Embryonic facial prominence (tissue), 1 donor: ENCODE results near the gene RASL11B.

Experiments
- DNase-seq: peaks from one replicate; pipeline ENCODE4 v3.0.0-alpha.2; 2016; ENCODE audit errors: extremely low spot score

Gene RASL11B

DNA sequence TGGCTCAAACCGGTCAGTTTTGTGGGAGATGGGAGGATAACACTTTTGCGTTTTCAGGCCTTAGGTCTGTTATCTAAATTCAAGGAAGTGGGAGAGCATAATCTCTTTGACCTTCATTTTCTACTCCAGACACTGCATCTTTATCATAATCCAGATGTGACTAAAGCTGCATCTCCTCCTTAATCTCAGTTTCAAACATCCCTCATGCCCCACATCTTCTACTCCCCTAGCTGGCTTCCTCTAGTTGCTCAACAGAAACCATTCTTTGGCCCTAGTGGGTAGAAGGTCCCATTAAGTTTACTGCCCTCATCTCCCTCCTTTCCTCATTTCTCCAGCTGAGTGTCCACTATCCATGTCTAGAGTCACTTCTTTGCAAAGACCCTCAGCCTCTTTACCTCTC lies 18.8 kb upstream of the RASL11B start:
- no peak for DNase-seq

DNA sequence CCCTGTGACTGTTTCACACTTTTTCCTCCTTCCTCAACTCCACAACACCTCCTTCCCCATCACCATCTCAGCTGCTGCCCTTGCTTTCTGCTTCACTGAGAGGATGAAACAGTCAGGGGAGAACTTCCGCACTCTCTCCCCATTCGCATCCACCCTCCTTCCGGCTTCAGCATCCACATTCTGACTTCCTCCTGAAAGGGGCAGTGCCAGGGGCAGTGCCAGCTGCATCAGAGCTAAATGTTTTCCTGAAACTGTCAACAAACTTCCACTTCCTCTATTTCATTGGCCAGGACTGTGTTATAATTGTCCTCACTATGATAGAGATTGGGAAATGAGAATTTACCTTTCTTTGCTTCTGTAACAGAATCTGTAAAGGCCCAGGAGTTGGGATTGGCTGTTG lies 18.2 kb upstream of the RASL11B start:
- DNase-seq: no peak

DNA sequence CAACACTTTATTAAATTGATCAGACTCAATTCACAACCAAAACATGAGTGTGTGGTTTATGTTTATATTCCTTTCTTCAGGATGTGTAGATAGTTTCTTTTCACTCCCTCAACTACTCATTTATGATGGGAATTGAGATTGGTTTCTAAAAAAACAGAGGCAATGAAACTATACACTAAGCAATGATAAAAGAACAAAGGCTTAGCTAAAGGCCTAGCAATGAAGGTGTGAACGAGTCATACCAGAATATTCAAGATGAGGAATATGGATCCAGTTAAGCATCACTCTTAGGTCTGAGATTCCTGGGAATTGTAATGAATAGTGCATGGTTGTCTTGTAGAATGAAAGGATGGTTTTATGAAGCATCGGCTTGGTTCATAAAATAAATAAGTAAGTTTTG lies 17.5 kb upstream of the RASL11B start:
- DNase-seq: no peak

DNA sequence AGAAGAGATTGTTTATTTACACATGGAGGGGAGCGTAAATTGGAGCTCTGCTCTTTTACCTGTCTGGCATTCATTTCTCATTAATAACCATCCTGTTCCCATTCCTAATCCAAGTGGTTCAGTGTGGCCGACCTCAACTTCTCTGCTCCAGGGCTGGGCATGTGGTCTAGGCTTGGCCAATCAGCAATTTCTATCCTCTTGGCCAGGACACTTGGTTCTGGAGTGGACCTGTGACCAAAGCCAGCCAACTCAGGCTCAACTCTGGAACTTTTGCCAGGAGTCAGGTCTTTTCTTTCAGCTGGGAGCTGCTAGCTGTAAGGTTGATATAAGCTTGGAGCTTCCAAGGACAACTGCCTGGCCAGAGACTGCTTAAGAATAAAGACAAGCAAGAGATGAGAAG lies 15.6 kb upstream of the RASL11B start:
- no peak for DNase-seq

DNA sequence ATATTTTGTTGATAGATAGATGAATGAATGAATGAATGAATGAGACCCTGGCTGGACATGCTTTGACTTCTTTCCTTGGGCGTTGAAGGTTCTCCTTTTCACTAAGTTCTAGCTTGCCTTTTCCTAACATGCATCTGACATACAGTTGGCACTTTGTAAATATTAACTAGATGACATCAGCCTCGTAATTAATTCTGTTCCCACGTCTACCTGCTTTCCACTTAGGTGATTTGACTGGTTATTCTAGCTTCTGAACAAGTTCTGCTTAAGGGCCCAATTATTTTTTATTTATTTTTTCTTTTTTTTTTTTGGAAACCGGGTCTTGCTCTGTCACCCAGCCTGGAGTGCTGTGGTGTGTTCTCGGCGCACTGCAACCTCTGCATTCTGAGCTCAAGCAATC lies 13.9 kb upstream of the RASL11B start:
- no peak for DNase-seq

DNA sequence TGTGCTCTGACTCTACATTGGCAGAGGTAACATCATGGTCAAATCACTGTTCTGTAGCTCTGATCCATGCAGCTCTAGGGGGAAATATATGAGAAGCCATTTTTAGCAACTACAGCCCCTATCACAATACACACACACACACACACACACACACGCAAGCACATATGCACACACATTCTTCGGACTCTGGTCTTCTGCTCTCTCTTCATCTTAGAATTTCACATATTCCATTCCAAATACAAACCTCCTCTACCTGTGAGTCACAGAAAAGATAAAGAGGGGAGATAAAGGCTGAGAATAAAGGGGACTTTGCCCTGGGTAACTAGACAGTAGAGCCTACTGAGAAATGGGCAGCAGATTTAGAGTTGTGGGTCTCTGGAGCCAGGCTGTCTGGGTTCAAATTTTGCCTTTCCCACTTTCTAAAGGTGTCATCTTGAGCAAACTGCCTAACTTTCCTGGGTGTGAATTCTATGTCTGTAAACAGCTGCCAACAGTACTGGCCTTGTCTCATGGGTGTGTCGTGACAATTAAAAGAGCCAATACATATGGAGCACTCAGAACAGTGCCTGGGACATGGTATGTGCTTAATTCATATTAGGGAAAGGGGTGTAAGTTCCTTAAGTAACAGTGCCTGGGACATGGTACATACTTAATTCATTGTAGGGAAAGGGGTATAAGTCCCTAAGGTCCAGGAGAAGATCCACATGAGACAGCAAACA lies 11.6 kb upstream of the RASL11B start:
- no peak for DNase-seq

DNA sequence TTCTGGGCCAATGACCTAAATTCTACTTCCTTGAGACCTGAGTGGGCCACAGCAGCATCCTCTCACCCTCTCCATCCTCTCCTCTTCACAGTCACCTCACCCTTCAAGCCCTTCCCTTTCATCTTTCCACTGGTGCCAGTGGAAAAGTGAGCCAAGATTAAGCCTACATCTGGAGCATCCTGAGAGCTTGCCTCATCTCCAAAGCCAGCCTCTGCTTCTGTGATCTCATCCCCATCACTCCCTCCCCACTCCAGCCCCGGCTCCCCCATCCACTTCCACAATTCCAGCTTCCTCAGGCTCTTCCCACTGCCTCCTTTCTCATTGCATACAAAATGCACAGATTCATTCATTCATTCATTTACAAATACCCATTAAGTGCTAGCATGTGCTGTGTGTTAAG lies 10.1 kb upstream of the RASL11B start:
- no peak for DNase-seq

DNA sequence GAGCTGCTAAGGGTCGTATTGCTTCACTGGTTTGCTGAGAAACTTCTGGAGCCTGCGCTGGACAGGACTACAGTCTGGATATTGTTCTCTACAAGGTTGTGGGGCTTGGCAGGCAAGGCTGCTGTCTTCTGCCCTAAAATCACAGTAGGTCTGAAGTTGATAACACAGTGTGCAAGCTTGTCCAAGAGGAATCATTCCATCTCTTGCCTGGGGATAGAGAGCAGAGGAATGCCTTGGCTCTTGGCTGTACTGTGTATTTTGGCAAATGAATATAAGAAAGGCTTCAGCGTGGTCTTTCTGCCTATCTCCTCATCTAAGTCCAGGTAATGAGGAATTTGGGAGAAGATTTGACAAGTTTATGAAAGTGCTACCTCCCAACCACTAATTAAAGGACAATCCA lies 9.4 kb upstream of the RASL11B start:
- no peak for DNase-seq

DNA sequence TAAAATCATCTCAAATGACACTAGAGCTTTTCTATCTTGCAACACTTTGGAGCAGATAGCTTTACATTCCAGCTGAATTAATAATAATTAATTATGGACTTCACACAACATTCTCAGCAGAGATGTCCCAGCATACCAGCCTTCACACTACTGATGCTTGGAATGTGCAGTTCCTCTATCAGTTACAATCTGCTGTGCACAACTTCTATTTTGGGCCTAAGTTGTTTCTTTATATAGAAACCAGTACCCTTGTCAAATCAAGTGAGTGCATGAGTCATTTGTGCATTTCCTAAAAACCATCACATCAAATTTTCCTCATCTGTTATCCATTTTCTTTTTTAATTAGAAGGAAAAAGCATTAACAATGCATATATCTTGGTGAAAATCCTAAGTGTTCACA lies 8.8 kb upstream of the RASL11B start:
- DNase-seq: no peak

DNA sequence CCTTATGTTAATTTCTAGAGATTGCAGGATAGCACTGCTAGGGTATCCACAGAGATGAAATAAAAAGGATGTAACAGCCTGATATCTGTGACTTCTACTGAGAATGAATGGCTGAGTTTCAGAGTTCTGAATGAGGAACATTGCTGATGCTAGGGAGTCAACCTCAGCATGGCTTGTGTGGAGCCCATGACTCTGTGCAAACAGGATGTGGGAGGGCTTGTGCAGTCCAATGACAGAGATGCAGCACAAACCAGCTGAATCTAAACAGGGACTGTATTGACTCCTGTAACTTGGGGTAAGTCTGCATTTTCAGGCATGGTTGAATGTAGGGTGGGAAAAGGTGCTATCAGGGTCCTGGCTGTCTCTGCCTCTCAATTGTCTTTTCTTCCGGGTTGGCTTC lies 5.3 kb upstream of the RASL11B start:
- no peak for DNase-seq

DNA sequence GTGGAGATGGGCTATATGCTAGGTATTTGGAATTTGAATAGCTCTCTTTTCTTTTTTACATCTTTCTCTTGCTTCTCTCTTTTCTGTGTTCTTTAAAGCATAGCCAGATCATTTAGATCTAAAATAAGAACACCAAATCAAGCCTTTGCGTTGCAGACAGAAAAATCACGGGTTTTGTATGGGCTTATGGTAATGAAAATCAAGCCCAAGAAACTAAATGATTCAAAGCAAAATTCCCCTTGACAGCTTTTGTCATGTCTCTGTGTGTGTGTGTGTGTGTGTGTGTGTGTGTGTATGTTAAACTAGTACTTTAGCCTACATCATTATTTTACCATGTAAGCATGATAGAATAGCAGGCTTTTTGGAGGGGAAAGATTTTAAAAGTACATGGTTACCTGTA lies 1.8 kb upstream of the RASL11B start:
- DNase-seq: no peak

DNA sequence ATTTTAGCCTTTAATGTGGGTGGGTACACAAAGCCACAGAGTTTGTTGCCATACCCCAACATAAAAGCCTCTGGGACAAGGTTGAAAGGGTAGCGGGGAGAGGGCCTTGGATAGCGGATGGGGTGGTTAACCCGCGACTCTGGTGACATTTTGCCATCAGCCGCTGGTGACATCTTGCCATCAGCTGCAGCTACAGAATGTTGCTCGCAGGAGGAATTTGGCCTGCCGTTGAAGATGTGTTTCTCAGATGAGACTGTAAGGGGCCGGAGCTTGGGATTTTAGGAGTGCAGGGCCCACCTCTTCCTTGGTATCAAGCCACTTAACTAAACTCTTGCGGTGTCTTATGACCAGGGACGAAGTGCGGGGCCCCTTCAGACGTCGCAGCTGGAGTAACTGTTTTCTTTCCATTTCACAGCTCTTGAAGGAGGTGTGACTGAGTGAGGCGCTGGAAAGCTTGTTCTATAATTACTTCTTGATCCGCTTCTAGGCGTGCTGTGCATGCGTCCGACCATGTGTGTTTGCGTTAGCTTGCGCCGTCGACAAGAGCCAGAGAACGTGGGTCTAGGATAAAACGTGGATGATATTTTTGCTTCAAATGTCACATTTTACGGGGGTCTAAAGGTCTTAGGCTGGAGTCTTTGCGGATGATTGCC lies 820 bp upstream of the RASL11B start:
- DNase-seq: no peak

DNA sequence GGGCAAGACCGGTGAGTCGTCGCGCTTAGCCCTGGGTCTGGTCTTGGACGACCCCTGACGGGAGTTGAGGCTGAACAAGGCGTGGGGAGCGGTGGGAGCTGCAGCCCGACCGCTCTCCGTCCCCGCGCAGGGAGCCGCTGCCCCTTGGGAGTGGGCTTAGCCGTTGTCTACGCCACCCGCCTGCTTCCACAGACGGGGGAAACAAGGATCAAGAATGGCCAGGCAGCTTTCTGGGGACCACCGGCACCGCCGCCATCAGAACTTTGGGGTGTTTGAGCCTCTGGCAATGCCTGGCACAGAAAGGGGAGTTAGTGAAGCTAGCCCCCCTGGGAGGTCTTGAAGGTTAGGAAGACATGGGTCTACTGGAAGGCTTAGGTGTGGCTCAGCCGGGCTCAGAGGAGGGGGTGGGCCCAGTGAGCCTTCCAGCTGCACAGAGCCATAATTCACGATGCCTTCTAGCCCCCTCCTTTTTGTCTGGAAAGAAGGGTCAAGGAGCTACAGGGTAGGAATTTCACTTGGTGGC lies 583 bp downstream of the RASL11B start:
- DNase-seq: no peak

DNA sequence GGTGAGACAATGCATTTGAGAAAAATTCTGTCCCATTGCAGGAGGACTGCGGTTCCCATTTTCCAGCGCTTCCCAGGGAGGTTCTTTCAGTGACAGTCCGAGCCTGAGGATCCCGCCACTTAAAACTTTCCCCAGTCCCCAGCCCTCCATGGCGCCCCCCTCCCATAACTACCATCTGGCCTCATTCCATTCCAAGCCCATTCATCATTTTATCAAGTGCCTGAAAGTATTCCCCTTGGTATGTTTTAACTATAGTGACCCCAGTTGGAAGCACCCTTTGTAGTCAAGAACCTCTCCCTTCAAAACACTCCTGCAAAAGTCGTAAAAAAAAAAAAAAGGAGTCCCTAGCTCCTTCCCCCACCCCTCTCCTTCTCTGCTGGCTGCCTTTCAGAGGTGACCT lies 1.2 kb downstream of the RASL11B start:
- no peak for DNase-seq

DNA sequence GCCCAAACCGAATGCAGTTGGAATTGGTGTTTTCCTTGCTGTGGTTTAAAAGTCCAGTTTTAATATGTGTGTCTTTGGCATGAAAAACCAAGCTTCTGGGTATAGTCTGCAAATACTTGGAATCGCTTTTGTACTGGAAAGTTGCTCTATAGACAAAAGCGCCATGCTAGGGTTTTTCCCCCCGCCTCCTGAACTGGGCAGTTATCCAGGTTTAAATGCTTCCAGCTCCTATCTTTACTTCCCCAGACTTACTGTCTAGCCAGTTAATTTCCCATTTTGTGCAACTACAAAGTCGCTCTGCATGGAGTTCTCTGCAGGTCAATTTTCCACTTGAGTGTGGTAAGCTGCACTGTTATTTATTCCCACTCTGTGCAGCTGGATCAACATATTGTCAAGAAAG lies 2.7 kb downstream of the RASL11B start:
- peak; percentile 81 for DNase-seq

DNA sequence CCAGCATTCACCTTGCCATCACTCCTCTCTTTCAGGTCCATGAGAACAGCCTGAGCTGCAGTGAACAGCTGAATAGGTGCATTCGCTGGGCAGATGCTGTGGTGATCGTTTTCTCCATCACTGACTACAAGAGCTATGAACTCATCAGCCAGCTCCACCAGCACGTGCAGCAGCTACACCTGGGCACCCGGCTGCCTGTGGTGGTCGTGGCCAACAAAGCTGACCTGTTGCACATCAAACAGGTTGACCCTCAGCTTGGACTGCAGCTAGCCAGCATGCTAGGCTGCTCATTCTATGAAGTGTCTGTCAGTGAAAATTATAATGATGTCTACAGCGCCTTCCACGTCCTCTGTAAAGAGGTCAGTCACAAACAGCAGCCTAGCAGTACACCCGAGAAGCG lies 3.2 kb downstream of the RASL11B start:
- no peak for DNase-seq

DNA sequence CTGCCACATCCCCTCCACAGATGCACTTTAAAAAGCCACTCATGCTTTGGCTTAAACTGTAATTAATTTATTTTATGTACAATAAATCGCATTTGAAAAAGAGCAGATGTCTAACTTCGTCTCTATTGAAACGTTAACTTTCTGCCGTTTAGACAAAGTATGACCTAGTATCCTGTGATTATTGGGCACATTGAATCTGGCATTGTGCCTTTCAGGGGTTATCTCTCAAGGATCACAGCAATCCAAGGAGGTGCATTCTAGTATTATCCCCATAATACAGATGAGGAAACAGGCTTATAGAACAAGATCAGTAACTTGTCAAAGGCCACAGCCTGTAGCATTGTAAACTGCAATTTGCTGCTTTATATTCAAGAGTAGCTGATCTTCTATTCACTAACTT lies 4.6 kb downstream of the RASL11B start:
- no peak for DNase-seq

DNA sequence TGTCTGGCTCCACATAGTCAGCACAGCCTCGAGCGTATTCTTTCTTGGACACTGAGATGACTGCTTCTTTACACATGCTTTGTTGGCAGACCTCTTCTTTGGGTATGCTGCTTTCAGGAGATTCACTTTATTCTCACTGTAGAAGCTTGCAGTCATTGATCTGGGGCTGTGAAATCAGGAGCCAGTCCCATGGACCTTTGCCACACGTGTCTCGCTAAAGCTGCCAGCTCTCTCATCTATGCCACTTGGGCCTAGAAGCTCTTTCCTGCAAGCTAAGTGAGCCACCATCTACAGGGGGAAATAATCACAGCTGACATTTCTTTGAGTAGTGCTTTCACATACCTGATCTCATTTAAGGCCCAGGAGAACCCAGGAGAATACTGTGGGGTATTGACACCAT lies 5.0 kb downstream of the RASL11B start:
- DNase-seq: no peak

DNA sequence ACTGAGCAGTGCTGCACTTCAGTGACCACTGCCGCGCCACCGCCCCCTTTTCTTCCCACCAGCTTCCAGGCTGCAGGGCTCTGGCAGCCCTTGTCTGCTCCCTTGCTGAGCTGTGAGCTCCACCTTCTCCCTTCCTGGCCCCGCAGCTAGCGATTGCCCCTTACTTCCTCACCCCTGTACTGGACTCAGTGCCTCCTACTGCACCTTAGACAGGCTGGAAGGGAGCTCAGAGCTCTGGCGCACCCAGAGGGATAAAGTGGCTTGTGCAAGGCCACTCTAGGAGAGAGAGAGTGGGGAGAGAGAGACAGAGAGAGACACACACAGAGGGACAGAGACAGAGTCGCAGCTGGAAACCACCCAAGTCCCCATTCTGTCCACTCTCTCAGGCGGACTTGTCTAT lies 6.0 kb downstream of the RASL11B start:
- DNase-seq: no peak

DNA sequence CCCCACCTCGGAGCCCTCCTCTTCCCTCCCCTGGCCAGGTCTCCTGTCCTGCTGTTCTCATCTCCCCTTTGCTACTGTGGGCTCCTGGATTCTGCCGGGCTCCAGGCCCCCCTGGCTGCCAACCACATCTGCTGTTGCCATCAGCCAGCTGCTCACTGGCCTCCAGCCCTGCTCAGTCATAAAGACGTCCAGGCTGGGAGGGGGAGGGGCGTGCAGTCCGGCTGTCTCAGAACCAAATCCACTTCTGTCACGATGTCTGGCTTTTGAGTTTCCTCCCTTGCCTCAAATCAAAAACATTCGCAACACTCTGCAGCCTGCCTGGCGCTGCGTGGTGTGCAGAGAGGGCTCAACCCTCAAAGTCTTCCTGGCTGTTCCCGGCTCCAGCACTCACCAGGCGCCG lies 7.1 kb downstream of the RASL11B start:
- no peak for DNase-seq

DNA sequence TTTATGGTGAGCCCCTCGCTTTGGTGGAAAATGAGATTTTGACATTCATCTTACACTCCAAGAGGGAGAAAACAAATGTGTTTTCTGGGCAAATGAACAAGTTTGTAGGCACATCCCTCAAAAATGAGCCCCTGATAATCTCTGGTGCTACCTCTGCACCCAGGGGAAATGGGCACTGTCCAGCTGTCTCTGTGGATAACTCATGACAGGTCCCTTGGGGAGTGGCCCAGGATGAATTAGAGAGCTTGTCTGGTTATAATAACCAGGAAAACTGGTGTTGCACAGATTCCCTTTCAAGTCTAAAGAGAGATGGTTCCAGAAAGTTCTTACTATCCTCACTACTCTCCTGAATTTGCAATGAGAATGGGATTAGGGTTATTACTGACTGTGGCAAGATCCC lies 7.5 kb downstream of the RASL11B start:
- DNase-seq: no peak

DNA sequence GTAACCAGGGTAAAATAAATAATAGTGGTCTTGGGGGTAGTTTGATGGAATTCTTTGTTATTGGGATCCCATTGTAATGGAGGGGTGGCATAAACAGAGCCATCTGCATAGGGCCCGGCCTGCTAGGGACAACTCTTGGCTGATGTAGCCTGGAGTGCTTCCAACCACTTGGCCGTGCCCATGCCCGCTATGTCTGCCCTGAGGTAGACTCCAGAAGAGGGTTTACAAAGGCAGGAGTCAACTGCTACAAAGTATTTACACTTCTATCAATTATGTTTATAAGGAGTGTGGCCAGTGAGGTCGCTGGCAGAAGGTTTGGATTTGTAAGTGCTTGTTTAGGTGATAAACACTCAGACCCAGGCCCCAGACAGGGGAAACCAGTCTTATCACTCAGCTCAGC lies 8.1 kb downstream of the RASL11B start:
- no peak for DNase-seq

DNA sequence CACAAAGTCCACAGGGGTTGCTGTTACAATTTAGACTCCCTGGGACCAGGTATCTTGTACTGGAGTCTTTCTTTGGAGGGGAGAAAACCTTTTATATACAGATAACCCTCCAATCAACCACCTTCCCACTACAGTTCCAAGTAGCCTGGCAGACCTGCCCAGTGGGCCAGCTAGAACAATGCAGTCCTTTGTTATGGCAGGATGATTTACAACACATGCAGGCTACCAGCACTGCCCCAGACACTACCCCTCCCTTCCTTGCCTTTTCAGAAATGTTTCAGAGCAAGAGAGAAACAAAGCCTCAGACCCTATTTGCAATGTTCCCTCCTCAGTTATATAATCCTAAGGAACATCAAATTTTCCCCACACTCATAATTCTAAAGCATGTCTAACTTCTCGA lies 11.1 kb downstream of the RASL11B start:
- DNase-seq: no peak

DNA sequence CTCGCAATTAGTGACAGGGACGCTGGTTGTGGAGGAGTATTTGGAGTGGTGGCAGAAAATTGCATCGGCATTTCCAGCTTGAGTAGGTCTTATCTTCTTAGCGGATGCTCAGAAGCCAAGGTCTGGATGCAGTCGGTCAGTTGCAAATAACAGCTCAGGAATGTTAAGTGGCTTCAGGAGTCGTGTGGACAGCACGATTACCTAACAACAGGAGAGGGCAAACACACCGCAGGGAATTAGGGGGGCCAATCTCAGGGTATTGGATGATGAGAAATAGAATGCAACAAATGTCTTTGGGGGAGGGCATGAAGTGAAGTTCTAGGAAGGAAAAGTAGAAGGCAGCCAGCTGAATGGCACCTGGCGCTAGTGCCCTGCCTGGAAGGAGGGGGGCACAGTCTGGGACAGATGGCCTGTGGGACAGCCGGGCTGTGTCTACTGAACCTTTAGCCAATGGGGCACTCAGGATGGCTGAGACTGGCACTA lies 11.8 kb downstream of the RASL11B start:
- no peak for DNase-seq
